Muscle layer of duodenum (tissue), 2 donors: ENCODE data around the gene TIPRL.

Experiments
- H3K27ac ChIP-seq: one replicate; pipeline ENCODE4 v1.7.0; 2013; ENCODE audit warnings: mild to moderate bottlenecking, low read length
- H3K27me3 ChIP-seq: one replicate; pipeline ENCODE4 v1.7.0; 2013; ENCODE audit warnings: low read depth, mild to moderate bottlenecking, control low read depth, low read length
- H3K36me3 ChIP-seq, 2 donors: one replicate each; pipeline ENCODE4 v1.7.0; 2013; ENCODE audit warnings: low read length in 2 of 2, control low read depth in 1 of 2, mild to moderate bottlenecking in 1 of 2; ENCODE audit not compliant: insufficient read depth in 2 of 2, control insufficient read depth in 1 of 2
- H3K4me1 ChIP-seq, 2 donors: one replicate each; pipeline ENCODE4 v1.7.0; 2013; ENCODE audit warnings: low read length in 2 of 2, mild to moderate bottlenecking in 2 of 2, control low read depth in 1 of 2, moderate library complexity in 1 of 2; ENCODE audit not compliant: insufficient read depth in 2 of 2, control insufficient read depth in 1 of 2
- H3K4me3 ChIP-seq, 2 donors: one replicate each; pipeline ENCODE4 v1.7.0; 2013; ENCODE audit warnings: low read length in 2 of 2, low read depth in 1 of 2, mild to moderate bottlenecking in 1 of 2
- H3K9me3 ChIP-seq, 2 donors: one replicate each; pipeline ENCODE4 v1.7.0; 2013; ENCODE audit warnings: low read length in 2 of 2, control low read depth in 1 of 2, mild to moderate bottlenecking in 1 of 2; ENCODE audit not compliant: control insufficient read depth in 1 of 2
- donor health status: healthy.

TIPRL gene

GRCh38 chr1:168178638-168179437 is at the start of gene TIPRL:
TSS of gene TIPRL (plus strand) at chr1:168178962. CDS start at chr1:168179078, 116 bp downstream.
- Histone ChIP-seq H3K27ac (peak within 1 kb of the TSS; percentile 88), H3K9me3 (no peaks in the 10 kb centered on the region), H3K36me3 (no peaks in the 10 kb centered on the region), H3K27me3 (no peaks in the 10 kb centered on the region), H3K4me1 (peaks cover 0 to 7% of the 10 kb centered on the region in 2 donors), H3K4me3 (peak within 1 kb of the TSS; percentile 79 to 91)

GRCh38 chr1:168129933-168130332 is 48.8 kb upstream of the TIPRL start:
- H3K27ac ChIP-seq = no peak overlapping the region
- peaks cover 0 to 12% of the 10 kb centered on the region in 2 donors for H3K36me3 ChIP-seq
- H3K4me3 ChIP-seq = no peak overlapping the region
- no peaks in the 10 kb centered on the region for H3K9me3 ChIP-seq
- peaks cover 2% of the 10 kb centered on the region for H3K27me3 ChIP-seq
- H3K4me1 ChIP-seq = peaks cover 3 to 11% of the 10 kb centered on the region in 2 donors

DNA sequence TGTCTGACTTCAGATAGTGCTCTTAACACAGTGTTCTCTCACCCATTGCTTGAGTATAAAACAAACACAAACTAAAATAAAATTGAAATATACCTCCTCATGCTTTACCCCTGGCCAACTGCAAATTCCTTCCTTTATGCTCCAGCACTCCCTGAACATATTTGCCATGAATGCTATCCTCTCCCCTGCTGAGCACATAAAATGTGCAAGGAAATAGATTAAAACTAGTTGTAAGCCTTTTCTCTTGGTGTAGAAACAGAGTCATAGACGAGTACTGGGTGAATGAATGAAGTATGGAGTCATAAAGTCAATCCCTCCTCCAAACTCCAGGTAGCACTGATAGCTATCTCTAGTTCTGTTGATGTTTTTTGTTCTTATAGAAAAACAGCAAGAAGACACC is 44.6 kb upstream of the TIPRL start:
- no peaks in the 10 kb centered on the region for H3K9me3 ChIP-seq
- H3K27ac ChIP-seq = no peak overlapping the region
- no peak overlapping the region for H3K4me3 ChIP-seq
- H3K4me1 ChIP-seq = peaks cover 9 to 22% of the 10 kb centered on the region in 2 donors
- H3K27me3 ChIP-seq = peaks cover 4% of the 10 kb centered on the region
- peaks cover 0 to 6% of the 10 kb centered on the region in 2 donors for H3K36me3 ChIP-seq

DNA sequence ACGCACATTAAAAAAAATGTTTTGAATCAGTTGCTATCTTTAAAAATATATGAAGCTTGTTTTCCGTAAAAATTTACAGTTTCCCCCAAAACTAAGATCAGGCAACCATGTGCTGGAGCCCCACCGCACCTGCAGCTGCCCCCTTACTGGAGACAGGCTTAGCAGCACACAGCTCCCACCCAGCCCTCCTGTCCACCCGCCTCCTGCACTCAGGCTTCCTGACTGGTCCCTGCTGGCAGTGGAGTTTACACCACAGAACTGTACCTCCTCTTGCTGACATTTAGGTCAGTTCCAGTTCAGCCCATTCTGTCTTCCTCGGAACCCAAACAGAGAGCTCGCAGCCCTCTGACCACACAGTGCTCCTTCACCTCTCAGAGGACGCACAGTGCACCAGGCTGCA is 44.1 kb upstream of the TIPRL start:
- peak overlapping the region; percentile 67 to 94 for H3K4me3 ChIP-seq
- H3K9me3 ChIP-seq = no peaks in the 10 kb centered on the region
- H3K4me1 ChIP-seq = peaks cover 9 to 22% of the 10 kb centered on the region in 2 donors
- no peak overlapping the region for H3K27ac ChIP-seq
- peaks cover 4% of the 10 kb centered on the region for H3K27me3 ChIP-seq
- H3K36me3 ChIP-seq = peaks cover 0 to 6% of the 10 kb centered on the region in 2 donors

DNA sequence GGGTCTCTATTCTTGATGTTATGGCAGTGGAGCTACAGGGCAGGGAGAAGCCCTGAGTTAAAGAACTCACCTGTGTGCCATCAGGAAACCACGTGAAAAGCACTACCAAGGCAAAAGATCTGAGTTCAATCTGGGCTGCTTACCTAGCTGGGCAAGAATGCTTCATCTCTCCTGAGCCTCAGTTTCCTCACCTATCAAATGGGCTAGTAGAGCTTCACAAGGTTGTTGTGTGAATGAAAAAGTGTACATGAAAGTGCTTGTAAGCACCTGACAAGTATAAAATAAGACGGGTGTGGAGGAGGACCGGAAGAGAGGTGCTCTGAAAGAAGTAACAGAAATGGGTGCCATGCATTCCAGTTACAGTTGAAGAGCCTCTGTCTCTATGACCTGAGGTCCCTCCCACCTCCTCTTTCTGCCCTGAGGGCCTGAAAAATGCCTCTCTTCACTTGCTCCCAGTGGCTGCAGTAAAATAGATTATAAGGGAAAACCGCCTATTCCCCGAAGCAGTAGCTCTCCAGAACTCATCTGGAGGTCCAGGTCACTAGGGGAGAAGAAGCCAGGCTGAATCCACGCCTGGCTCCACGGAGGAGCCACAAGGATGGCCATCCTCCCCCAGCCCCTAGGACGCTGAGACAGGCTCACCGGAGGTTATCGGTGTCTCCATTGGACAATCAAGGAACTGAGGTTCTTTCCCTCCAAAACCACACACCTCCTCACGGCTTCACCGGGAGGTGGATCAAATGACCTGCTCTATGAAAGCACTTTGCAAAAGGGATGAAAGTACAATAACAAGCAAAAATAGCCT is 43.4 kb upstream of the TIPRL start:
- peak overlapping the region; percentile 67 to 94 for H3K4me3 ChIP-seq
- H3K4me1 ChIP-seq = peaks cover 9 to 22% of the 10 kb centered on the region in 2 donors
- no peaks in the 10 kb centered on the region for H3K36me3 ChIP-seq
- H3K9me3 ChIP-seq = no peaks in the 10 kb centered on the region
- no peak overlapping the region for H3K27ac ChIP-seq
- H3K27me3 ChIP-seq = peaks cover 4% of the 10 kb centered on the region

GRCh38 chr1:168135921-168136708 is 42.6 kb upstream of the TIPRL start:
- Histone ChIP-seq H3K4me1 (peaks cover 9 to 22% of the 10 kb centered on the region in 2 donors), H3K4me3 (peak overlapping the region; percentile 67 to 94), H3K27ac (no peak overlapping the region), H3K27me3 (peaks cover 4% of the 10 kb centered on the region), H3K36me3 (no peaks in the 10 kb centered on the region), H3K9me3 (no peaks in the 10 kb centered on the region)

GRCh38 chr1:168136709-168137514 is 41.9 kb upstream of the TIPRL start, which contains the start of gene GPR161:
TSS of gene GPR161 (minus strand) at chr1:168136930. CDS start at chr1:168104850, 32,080 bp downstream.
- no peaks in the 10 kb centered on the region for H3K9me3 ChIP-seq
- peaks cover 9 to 22% of the 10 kb centered on the region in 2 donors for H3K4me1 ChIP-seq
- H3K27ac ChIP-seq = peak within 1 kb of the TSS; percentile 71
- H3K27me3 ChIP-seq = peaks cover 4% of the 10 kb centered on the region
- peak within 1 kb of the TSS; percentile 72 to 94 for H3K4me3 ChIP-seq
- no peaks in the 10 kb centered on the region for H3K36me3 ChIP-seq

- H3K4me3 ChIP-seq = peak overlapping the region; percentile 72 to 75
- H3K27ac ChIP-seq = peak overlapping the region; percentile 71
- peaks cover 4% of the 10 kb centered on the region for H3K27me3 ChIP-seq
- H3K36me3 ChIP-seq = no peaks in the 10 kb centered on the region
- peaks cover 9 to 22% of the 10 kb centered on the region in 2 donors for H3K4me1 ChIP-seq
- no peaks in the 10 kb centered on the region for H3K9me3 ChIP-seq
These were observed 41.3 kb upstream of the TIPRL start for GRCh38 chr1:168137515-168137821.

DNA sequence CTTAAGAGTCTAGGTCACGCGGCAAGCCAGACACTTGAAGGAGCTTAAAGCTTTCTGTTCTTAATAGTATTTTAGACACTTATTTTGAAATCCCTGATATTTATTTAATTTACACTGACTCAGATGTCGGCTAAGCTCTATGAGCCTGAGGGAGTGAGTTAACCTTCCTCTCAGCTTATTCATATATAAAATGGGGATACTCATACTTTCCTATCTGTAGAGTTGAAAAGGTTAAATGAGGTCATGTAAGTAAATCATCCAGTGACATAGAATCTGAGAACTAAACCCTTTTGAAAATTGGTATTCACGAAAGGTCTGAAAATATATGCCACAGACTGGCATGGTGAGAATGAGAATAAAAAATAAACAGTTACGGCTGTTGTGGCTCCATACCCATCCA is 40.6 kb upstream of the TIPRL start:
- Histone ChIP-seq H3K4me3 (no peak overlapping the region), H3K27ac (peak overlapping the region; percentile 71)

DNA sequence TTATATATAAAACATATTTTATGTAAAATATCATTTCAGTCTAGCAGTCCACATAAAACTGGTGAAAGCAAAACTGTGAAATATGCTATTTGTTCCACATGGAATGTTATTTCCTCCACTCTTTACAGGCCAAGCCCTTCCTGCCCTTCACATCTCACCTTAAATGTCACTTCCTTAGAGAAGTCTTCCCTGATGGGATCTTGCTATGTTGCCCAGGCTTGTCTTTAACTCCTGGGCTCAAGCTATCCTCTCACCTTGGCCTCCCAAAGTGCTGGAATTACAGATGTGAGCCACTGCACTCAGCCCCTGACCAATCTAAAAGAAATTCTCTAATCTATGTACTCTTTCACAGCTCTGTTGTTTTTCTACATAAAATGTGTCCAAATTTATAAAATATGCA is 39.7 kb upstream of the TIPRL start:
- Histone ChIP-seq H3K27me3 (peaks cover 4% of the 10 kb centered on the region), H3K9me3 (no peaks in the 10 kb centered on the region), H3K27ac (no peak overlapping the region), H3K36me3 (no peaks in the 10 kb centered on the region), H3K4me1 (peaks cover 9 to 20% of the 10 kb centered on the region in 2 donors), H3K4me3 (no peak overlapping the region)

More for the DNA sequence above, 40.6 kb upstream of the TIPRL start:
- H3K9me3 ChIP-seq = no peaks in the 10 kb centered on the region
- H3K4me1 ChIP-seq = peaks cover 9 to 22% of the 10 kb centered on the region in 2 donors
- H3K27me3 ChIP-seq = peaks cover 4% of the 10 kb centered on the region
- H3K36me3 ChIP-seq = no peaks in the 10 kb centered on the region
